RWPE1 (cell line): ENCODE results near the gene ANXA3.
A peak's percentile ranks its signal among the peaks of the same experiment; 100 is the strongest.

Source experiments
- CTCF ChIA-PET: fragments of 350-600 bp; sonication (Branson Sonifier 250); formaldehyde crosslinking; extraction: SDS; loops from one replicate; lab custom pipeline; 2021; lab: Yijun Ruan, JAX
- POLR2A ChIA-PET: fragments of 400-600 bp; formaldehyde crosslinking; extraction: SDS; loops from one replicate; lab custom pipeline; 2020; ENCODE audit warnings: antibody characterized with exemption; ENCODE audit not compliant: low non-redundant PET; lab: Yijun Ruan, JAX
- DNase-seq: peaks from one replicate; pipeline ENCODE4 v3.0.0; 2012; ENCODE audit warnings: low spot score
- H3K27ac ChIP-seq: fragments of 450-650 bp; 2 replicates; pipeline ENCODE4 v1.5.1; 2017
- TF ChIP-seq, protein P1 (sequence below): fragments of 450-650 bp; conservative IDR thresholded peaks from 2 replicates; pipeline ENCODE4 v1.5.1; 2017; ENCODE audit warnings: low read depth, mild to moderate bottlenecking

ANXA3 gene

DNA sequence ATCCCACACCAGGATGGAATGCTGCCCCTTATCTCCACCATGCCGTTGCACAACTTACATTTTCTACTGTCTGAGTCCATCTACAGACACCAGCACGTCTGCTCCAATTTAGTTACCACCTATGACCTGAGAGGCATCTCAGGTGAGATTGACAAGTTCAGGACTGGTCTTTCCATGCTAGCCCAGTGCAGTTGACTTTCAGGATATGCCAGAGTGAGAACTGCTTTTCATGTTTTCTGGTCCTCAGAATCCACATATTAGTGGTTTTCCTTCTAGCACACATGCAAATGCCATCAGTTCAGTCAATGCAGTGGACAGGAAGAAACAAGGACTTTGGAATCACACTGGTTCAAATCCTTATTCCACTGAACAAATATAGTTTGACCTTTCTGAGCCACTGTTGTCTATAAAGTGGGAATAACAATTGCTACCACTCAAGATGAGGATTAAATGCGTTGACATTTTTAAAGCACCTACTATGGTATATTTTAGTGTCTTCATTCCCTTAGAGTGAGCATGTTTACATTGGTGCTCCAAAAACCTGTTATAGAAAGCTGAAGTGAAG is 38.1 kb upstream of the ANXA3 start:
- H3K27ac ChIP-seq: no peak overlapping the region
- POLR2A ChIA-PET: no interaction called here
- TF ChIP-seq, protein P1, sequence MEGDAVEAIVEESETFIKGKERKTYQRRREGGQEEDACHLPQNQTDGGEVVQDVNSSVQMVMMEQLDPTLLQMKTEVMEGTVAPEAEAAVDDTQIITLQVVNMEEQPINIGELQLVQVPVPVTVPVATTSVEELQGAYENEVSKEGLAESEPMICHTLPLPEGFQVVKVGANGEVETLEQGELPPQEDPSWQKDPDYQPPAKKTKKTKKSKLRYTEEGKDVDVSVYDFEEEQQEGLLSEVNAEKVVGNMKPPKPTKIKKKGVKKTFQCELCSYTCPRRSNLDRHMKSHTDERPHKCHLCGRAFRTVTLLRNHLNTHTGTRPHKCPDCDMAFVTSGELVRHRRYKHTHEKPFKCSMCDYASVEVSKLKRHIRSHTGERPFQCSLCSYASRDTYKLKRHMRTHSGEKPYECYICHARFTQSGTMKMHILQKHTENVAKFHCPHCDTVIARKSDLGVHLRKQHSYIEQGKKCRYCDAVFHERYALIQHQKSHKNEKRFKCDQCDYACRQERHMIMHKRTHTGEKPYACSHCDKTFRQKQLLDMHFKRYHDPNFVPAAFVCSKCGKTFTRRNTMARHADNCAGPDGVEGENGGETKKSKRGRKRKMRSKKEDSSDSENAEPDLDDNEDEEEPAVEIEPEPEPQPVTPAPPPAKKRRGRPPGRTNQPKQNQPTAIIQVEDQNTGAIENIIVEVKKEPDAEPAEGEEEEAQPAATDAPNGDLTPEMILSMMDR: no peak
- no peak for DNase-seq
- CTCF ChIA-PET: no interaction called here

DNA sequence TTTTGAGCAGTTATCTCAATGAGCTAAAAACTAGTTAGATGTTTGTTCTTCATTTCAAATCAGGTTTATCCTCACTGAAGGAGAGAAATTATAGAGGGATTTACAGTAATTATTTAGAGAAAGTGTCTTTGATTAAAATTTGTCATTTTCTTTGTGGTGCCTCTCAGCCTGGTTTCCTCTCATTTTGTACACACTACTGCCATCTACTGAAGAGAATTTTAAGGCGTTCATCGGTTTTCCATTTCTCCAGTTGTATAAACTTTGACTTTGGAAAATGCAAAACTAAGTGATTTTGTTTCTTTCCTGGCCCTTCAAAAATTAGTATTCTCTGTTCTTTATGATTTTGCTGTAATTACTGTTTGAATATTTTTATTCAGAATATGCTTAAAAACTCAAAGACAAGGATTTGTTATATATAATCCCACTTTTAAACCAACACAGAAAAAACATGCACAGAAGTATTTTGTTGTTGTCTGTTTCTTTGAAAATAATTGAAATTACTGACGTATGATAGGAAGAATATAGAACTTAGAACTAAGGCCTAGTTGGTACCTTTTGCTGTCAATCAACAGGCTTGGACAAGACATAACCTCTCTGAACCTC is 34.4 kb upstream of the ANXA3 start:
- peak; percentile 26 for DNase-seq
- no peak overlapping the region for H3K27ac ChIP-seq
- ChIA-PET CTCF (interaction anchor here (0.7 to 1.0 kb wide), 2 partner anchors 19 to 379 kb away, joined by 3 read pairs; no protein-coding TSS in a partner anchor), POLR2A (no interaction called here)
- TF ChIP-seq, protein P1: peak; percentile 66

DNA sequence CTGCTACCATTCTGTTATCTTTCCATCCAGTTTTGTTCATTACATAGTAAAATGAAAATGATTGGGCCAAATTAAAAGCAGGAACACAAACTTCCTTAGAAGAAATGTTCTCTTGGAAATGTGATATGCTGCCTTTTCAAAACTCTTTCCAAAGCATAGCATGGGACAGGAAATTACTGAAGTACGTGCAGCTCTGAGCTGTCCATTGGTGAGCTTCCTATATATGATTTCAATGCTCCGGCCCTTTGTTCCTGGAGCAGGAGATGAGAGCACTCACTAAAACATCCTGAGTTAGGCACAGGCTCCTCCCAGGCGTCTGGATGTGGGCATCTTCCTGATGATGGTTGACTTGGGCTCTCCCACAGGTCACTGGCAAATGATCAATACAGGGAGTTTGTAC is 33.0 kb upstream of the ANXA3 start:
- DNase-seq: no peak
- ChIA-PET CTCF (interaction anchor here (0.8 kb wide), 1 partner anchor 496 kb away, joined by 3 read pairs; no protein-coding TSS in a partner anchor), POLR2A (no interaction called here)

DNA sequence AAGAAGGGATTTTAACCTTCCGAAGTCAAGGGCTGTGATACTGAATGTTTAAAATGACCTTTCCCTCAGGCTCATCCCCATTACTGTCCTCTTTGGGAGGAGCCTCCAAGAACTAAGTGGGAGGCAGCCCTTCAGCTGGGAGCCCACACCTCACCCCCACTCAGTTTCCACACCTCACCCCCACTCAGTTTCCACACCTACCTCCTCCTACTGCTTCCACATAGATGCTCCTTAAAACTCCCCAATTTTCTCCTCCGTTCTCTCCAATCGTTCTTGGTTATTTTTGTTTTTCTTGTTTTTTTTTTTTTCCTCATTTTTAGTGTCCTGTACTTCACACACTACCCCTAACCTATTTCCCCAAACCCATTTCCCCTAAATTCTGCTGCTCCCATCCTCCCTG is 31.6 kb upstream of the ANXA3 start:
- TF ChIP-seq, protein P1: no peak
- CTCF ChIA-PET: no interaction called here
- H3K27ac ChIP-seq: no peak overlapping the region
- no peak for DNase-seq
- POLR2A ChIA-PET: no interaction called here

More for the DNA sequence above, 33.0 kb upstream of the ANXA3 start:
- TF ChIP-seq, protein P1: no peak
- no peak overlapping the region for H3K27ac ChIP-seq

DNA sequence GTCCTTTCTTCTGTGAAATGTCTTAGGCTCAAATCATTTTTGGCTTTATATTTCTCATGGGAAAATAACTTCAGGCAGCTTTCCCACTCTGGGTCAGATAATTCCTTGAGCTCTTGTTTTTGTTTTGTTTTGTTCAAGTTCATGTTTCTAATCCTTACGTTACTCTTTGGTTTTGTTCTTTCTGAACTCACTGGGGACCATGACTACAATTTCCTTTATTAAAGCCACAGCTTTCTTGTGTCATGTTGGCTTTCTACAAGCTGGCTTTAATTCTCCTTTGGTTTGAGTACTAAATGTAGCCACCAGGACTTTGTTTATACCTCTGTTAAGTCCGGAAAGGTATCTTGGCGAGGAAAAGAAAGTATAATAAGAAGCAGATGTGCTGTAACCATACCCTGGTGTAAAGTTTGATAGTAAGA is 30.8 kb upstream of the ANXA3 start:
- CTCF ChIA-PET: no interaction called here
- POLR2A ChIA-PET: no interaction called here
- TF ChIP-seq, protein P1: no peak
- no peak overlapping the region for H3K27ac ChIP-seq
- DNase-seq: no peak

DNA sequence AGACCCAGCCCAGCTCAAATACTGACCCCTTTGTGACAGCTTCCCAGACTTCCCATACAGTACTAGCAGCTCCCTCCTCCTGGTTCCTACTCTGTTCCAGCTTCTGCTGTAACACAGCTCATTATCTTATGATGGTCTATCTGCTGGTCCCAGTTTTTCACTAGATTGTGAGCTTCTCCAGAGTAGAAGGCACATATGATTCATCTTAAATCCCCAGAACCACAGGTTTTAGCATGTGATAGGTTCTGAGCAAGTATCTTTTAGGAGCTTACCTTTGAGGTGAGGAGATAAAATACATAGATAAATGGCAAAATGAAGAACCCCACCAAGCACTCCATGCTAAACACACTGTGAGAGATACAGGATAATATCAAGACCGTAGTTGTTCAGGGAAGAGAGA is 27.6 kb upstream of the ANXA3 start:
- DNase-seq: no peak
- TF ChIP-seq, protein P1: no peak
- H3K27ac ChIP-seq: no peak overlapping the region
- ChIA-PET POLR2A (no interaction called here), CTCF (interaction anchor here (0.5 to 0.6 kb wide), 2 partner anchors 123 to 1138 kb away, joined by 3 read pairs; no protein-coding TSS in a partner anchor)
